Keratinocyte (primary cell): ENCODE results near the gene LMO7. TPM values are rescaled to one million over a fixed set of nuclear protein-coding genes. Genes with fewer than 3 reads are reported as not detected.

ENCODE experiments used
- DNase-seq: peaks from one replicate; pipeline ENCODE4 v3.0.0-alpha.2; 2011; ENCODE audit warnings: low read depth, missing footprints, low spot score
- FAIRE-seq: peaks from 2 replicates; lab custom pipeline; 2011; peaks lifted over from hg19 to GRCh38; lab: Jason Lieb, UNC
- H2AFZ ChIP-seq: 2 replicates; pipeline ENCODE4 v1.6.0; 2012; ENCODE audit warnings: low read length, control low read depth, inconsistent platforms; ENCODE audit not compliant: control insufficient read depth
- H3K27ac ChIP-seq: 2 replicates; pipeline ENCODE4 v1.5.1; 2011; ENCODE audit warnings: low read length; ENCODE audit not compliant: control insufficient read depth, insufficient read depth
- H3K27me3 ChIP-seq: 3 replicates; pipeline ENCODE4 v1.6.0; 2011; ENCODE audit warnings: low read length; ENCODE audit not compliant: control insufficient read depth, insufficient read depth; ENCODE audit errors: extremely low read depth
- H3K36me3 ChIP-seq, 2 experiments: 2 replicates in 1 of 2; 3 replicates in 1 of 2; pipeline ENCODE4 v1.5.1; 2011; ENCODE audit warnings: low read length in 2 of 2, mild to moderate bottlenecking in 1 of 2; ENCODE audit not compliant: control insufficient read depth in 2 of 2, insufficient read depth in 2 of 2; ENCODE audit errors: extremely low read depth in 1 of 2
- H3K4me1 ChIP-seq: 3 replicates; pipeline ENCODE4 v1.5.1; 2011; ENCODE audit warnings: low read length; ENCODE audit not compliant: control insufficient read depth, insufficient read depth; ENCODE audit errors: extremely low read depth
- H3K4me2 ChIP-seq: 3 replicates; pipeline ENCODE4 v1.6.0; 2011; ENCODE audit warnings: low read depth, low read length; ENCODE audit not compliant: control insufficient read depth, insufficient read depth; ENCODE audit errors: extremely low read depth
- H3K4me3 ChIP-seq, 3 experiments: fragments of 200-600 bp in 1 of 3; sonication (generic) in 1 of 3; 2 replicates in 2 of 3; 3 replicates in 1 of 3; pipeline ENCODE4 v1.5.1; 2011 to 2016; ENCODE audit warnings: low read length in 3 of 3, mild to moderate bottlenecking in 3 of 3, control low read depth in 2 of 3, inconsistent platforms in 1 of 3, low read depth in 1 of 3, mixed read lengths in 1 of 3, mixed run types in 1 of 3, moderate library complexity in 1 of 3; ENCODE audit not compliant: control insufficient read depth in 2 of 3, insufficient read depth in 2 of 3; ENCODE audit errors: extremely low read depth in 1 of 3
- H3K79me2 ChIP-seq: 2 replicates; pipeline ENCODE4 v1.6.0; 2012; ENCODE audit warnings: low read length; ENCODE audit not compliant: control insufficient read depth, insufficient read depth
- H3K9ac ChIP-seq: 3 replicates; pipeline ENCODE4 v1.6.0; 2011; ENCODE audit warnings: low read length; ENCODE audit not compliant: control insufficient read depth, insufficient read depth; ENCODE audit errors: extremely low read depth
- H3K9me1 ChIP-seq: 3 replicates; pipeline ENCODE4 v1.6.0; 2011; ENCODE audit warnings: low read length; ENCODE audit not compliant: control insufficient read depth, insufficient read depth; ENCODE audit errors: extremely low read depth
- H3K9me3 ChIP-seq: 2 replicates; pipeline ENCODE4 v1.5.1; 2012; ENCODE audit warnings: low read depth, low read length; ENCODE audit not compliant: control insufficient read depth
- H4K20me1 ChIP-seq: 3 replicates; pipeline ENCODE4 v1.6.0; 2011; ENCODE audit warnings: low read length; ENCODE audit not compliant: control insufficient read depth, insufficient read depth; ENCODE audit errors: extremely low read depth
- EZH2 ChIP-seq: IDR thresholded peaks from one replicate; pipeline ENCODE4 v1.6.1; 2012; ENCODE audit warnings: inconsistent platforms, mild to moderate bottlenecking, low read length, moderate library complexity
- dilution Hi-C: fragments of 300-500 bp; cut with MboI; formaldehyde crosslinking; loops from one replicate; pipeline ENCODE4 v1.7.0; 2020; ENCODE audit warnings: low sequenced_read_pairs; ENCODE audit not compliant: extremely low pct_ligation_motif_present
- polyA plus RNA-seq, 5 experiments: library from polyadenylated mRNA; depleted of rRNA in 3 of 5; stranded (reverse) in 3 of 5; stranded (forward) in 1 of 5; unstranded in 1 of 5; fragments of >200 nt; gene quantifications; 1 replicate in 1 of 5; 2 replicates in 3 of 5; 3 replicates in 1 of 5; pipeline versions ENCODE4 v1.2.1 to v1.2.3, GENCODE V29; 2011 to 2012; ENCODE audit warnings: missing spikeins in 2 of 5, low read depth in 1 of 5, low replicate concordance in 1 of 5
- TF ChIP-seq, protein P1 (sequence below), 3 experiments: IDR thresholded peaks in 1 of 3; conservative IDR thresholded peaks in 1 of 3; optimal IDR thresholded peaks in 1 of 3; 2 replicates in 2 of 3; 3 replicates in 1 of 3; pipeline versions ENCODE3 to v1.5.1; 2011; ENCODE audit warnings: low read length in 3 of 3, mild to moderate bottlenecking in 3 of 3, moderate library complexity in 2 of 3, control low read depth in 1 of 3, inconsistent platforms in 1 of 3; ENCODE audit not compliant: insufficient read depth in 2 of 3; ENCODE audit errors: extremely low read depth in 1 of 3

The LMO7 gene
- polyA plus RNA-seq, 1 donor (not counting 4 experiments of a cell fraction or from before 2014, with no cell fraction given), result 8.9 TPM

DNA sequence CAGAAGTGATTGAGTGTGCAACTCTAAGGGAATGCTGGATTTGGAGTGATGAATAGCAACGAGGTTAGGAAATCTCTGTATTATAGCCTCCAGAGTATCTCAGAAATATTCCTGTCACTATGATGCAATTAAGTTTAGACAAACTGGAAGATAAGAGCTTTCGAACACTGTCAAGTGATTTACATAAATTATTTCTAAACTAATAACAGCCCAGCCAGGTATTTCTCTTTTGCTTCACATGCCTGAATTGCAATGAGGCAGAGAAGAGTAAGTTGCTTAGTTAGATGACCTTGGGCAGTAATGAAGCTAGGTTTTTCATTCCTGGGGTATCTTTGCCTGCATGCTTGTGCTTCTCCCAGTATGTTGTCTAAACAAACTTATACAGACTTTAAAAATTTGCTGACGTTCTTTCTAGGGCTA lies 134.5 kb downstream of the LMO7 start:
- Histone ChIP-seq H3K79me2 (no peaks in the 10 kb centered on the region), H3K4me3 (no peak overlapping the region), H2AFZ (no peak overlapping the region), H3K9ac (no peak overlapping the region), H3K9me1 (no peaks in the 10 kb centered on the region), H3K36me3 (no peaks in the 10 kb centered on the region), H3K9me3 (no peaks in the 10 kb centered on the region), H3K4me2 (no peak overlapping the region), H3K4me1 (peaks cover 20% of the 10 kb centered on the region), H3K27me3 (no peaks in the 10 kb centered on the region), H4K20me1 (no peaks in the 10 kb centered on the region), H3K27ac (no peak overlapping the region)
- no peak for TF ChIP-seq EZH2
- TF ChIP-seq, protein P1, sequence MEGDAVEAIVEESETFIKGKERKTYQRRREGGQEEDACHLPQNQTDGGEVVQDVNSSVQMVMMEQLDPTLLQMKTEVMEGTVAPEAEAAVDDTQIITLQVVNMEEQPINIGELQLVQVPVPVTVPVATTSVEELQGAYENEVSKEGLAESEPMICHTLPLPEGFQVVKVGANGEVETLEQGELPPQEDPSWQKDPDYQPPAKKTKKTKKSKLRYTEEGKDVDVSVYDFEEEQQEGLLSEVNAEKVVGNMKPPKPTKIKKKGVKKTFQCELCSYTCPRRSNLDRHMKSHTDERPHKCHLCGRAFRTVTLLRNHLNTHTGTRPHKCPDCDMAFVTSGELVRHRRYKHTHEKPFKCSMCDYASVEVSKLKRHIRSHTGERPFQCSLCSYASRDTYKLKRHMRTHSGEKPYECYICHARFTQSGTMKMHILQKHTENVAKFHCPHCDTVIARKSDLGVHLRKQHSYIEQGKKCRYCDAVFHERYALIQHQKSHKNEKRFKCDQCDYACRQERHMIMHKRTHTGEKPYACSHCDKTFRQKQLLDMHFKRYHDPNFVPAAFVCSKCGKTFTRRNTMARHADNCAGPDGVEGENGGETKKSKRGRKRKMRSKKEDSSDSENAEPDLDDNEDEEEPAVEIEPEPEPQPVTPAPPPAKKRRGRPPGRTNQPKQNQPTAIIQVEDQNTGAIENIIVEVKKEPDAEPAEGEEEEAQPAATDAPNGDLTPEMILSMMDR (optimal IDR thresholded peaks at IDR 0.05 in 1 of 3, IDR thresholded peaks at IDR 0.05 in 1 of 3, conservative IDR thresholded peaks at IDR 0.05 in 1 of 3; ENCODE audit: extremely low read depth in 1 of 3, insufficient read depth in 2 of 3, low read length in 3 of 3), result no peak
- dilution Hi-C loops, result no loop called here
- FAIRE-seq (peak; percentile 26), DNase-seq (no peak)

DNA sequence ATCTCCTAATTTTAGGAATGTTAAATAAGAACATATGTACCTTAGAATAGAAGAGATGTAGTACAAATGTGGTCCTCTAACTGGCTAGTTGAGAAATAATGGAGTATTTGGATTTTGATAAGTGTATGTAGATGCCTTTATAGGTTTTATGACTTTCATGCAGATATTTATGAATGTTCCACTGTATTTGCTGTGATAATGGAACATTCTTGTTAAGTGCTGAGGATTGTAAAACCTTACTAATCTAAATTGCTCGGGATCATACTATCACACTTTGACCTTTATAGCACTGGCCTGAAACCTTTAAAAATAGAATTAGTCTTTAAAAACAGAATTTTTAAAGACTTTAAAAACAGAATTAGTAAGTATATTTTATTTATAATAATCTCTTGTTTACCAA lies 135.1 kb downstream of the LMO7 start:
- no peak overlapping the region for H3K9ac ChIP-seq
- FAIRE-seq, result no peak
- dilution Hi-C loops, result no loop called here

More for the DNA sequence above, 135.1 kb downstream of the LMO7 start:
- Histone ChIP-seq H3K4me2 (no peak overlapping the region), H3K4me3 (no peak overlapping the region), H3K9me3 (no peaks in the 10 kb centered on the region), H2AFZ (no peak overlapping the region), H3K4me1 (peaks cover 20% of the 10 kb centered on the region), H3K27me3 (no peaks in the 10 kb centered on the region), H3K79me2 (no peaks in the 10 kb centered on the region), H3K9me1 (no peaks in the 10 kb centered on the region), H3K27ac (peak overlapping the region; percentile 59), H3K36me3 (no peaks in the 10 kb centered on the region), H4K20me1 (no peaks in the 10 kb centered on the region)
- no peak for TF ChIP-seq EZH2
- TF ChIP-seq, protein P1 (optimal IDR thresholded peaks at IDR 0.05 in 1 of 3, IDR thresholded peaks at IDR 0.05 in 1 of 3, conservative IDR thresholded peaks at IDR 0.05 in 1 of 3; ENCODE audit: extremely low read depth in 1 of 3, insufficient read depth in 2 of 3, low read length in 3 of 3), result no peak
- no peak for DNase-seq
